Tibial nerve (tissue), 3 donors: ENCODE measurements around the gene INPP4B.

Source experiments
- CTCF ChIP-seq, 5 experiments: fragments of 200-600 bp in 3 of 5; fragments of 450-650 bp in 2 of 5; sonication (generic) in 3 of 5; IDR thresholded peaks; one replicate each; pipeline ENCODE4 v1.5.1; 2016 to 2019; ENCODE audit warnings: antibody characterized with exemption in 5 of 5, mild to moderate bottlenecking in 3 of 5, moderate library complexity in 2 of 5
- POLR2A ChIP-seq, 2 donors: fragments of 450-650 bp; IDR thresholded peaks; one replicate each; pipeline ENCODE4 v1.6.1; 2017; ENCODE audit warnings: antibody characterized with exemption in 2 of 2, mild to moderate bottlenecking in 2 of 2, moderate library complexity in 2 of 2

- TF ChIP-seq POLR2A (IDR thresholded peaks at IDR 0.05) (no peak), CTCF (IDR thresholded peaks at IDR 0.05) (no peak)
Observed at GRCh38 chr4:142463206-142463605, 382.9 kb downstream of the INPP4B start.
